OCI-LY7 (cell line): ENCODE measurements around the gene PRSS3.

Experiments
- CTCF ChIP-seq: fragments of 200-600 bp; sonication (generic); conservative IDR thresholded peaks from 2 replicates; pipeline ENCODE4 v1.5.1; 2014; ENCODE audit warnings: mild to moderate bottlenecking, antibody characterized with exemption, low read length, moderate library complexity, mixed read lengths
- EZH2phosphoT487 ChIP-seq: fragments of 200-600 bp; sonication (generic); IDR thresholded peaks from 2 replicates; pipeline ENCODE4 v1.6.1; 2018; ENCODE audit warnings: low read depth, borderline replicate concordance, mild to moderate bottlenecking, mixed run types, antibody characterized with exemption, low read length, moderate library complexity, mixed read lengths

- TF ChIP-seq CTCF (no peak), EZH2phosphoT487 (no peak)
Observed at GRCh38 chr9:33751536-33752129, 43.7 kb upstream of the PRSS3 start.
